HG02973 (cell line): ENCODE data around the gene KERA.
"Not testable (repeated sequence)": the region's sequence is repeated elsewhere in the genome, so short reads cannot be mapped to it uniquely, and the experiment has no call there.

Experiments used
- ATAC-seq: cut with Tn5 transposase; IDR thresholded peaks from one replicate; pipeline ENCODE4 v1.9.1; 2021; ENCODE audit warnings: moderate library complexity; ENCODE audit not compliant: unreplicated experiment

The KERA gene

GRCh38 chr12:91057368-91058165, at the start of gene KERA:
Gene KERA, minus strand, starts transcription at chr12:91058024. Its CDS starts 1,743 bp downstream, at chr12:91056281.
- no peak for ATAC-seq

GRCh38 chr12:91106283-91106682, 48.5 kb upstream of the KERA start:
- ATAC-seq, result no peak

GRCh38 chr12:91105807-91106206, 48.0 kb upstream of the KERA start:
- ATAC-seq, result no peak

GRCh38 chr12:91104812-91105466, 47.1 kb upstream of the KERA start:
- peak; percentile 82 for ATAC-seq

- no peak for ATAC-seq
Measured at GRCh38 chr12:91103624-91104023, 45.8 kb upstream of the KERA start.

- no peak for ATAC-seq
Measured at GRCh38 chr12:91103101-91103500, 45.3 kb upstream of the KERA start.

- ATAC-seq, result no peak
Measured at GRCh38 chr12:91100906-91101305, 43.1 kb upstream of the KERA start.

- ATAC-seq, result no peak
Measured at GRCh38 chr12:91099836-91100235, 42.0 kb upstream of the KERA start.

- no peak for ATAC-seq
Measured at GRCh38 chr12:91099341-91099740, 41.5 kb upstream of the KERA start.

GRCh38 chr12:91098941-91099340, 41.1 kb upstream of the KERA start:
- no peak for ATAC-seq

GRCh38 chr12:91098461-91098860, 40.6 kb upstream of the KERA start:
- ATAC-seq, result no peak

- ATAC-seq, result no peak
Measured at GRCh38 chr12:91094957-91095356, 37.1 kb upstream of the KERA start.

- ATAC-seq, result no peak
Measured at GRCh38 chr12:91094032-91094662, 36.3 kb upstream of the KERA start.

- ATAC-seq, result no peak
Measured at GRCh38 chr12:91093341-91093740, 35.5 kb upstream of the KERA start.

GRCh38 chr12:91091916-91092715, 34.3 kb upstream of the KERA start:
- no peak for ATAC-seq

GRCh38 chr12:91089953-91090352, 32.1 kb upstream of the KERA start:
- not testable (repeated sequence) for ATAC-seq

GRCh38 chr12:91080041-91080440, 22.2 kb upstream of the KERA start:
- no peak for ATAC-seq

GRCh38 chr12:91078501-91078900, 20.7 kb upstream of the KERA start:
- no peak for ATAC-seq

GRCh38 chr12:91077228-91077954, 19.6 kb upstream of the KERA start:
- no peak for ATAC-seq

GRCh38 chr12:91074851-91075250, 17.0 kb upstream of the KERA start:
- ATAC-seq, result no peak
